Activated B cell treated with CpG ODN at 0.5 μM for 24 hours (primary cell): ENCODE data around the gene PNRC2. TPM values are rescaled to one million over a fixed set of nuclear protein-coding genes. Genes with fewer than 3 reads are reported as not detected.
A peak's percentile ranks its signal among the peaks of the same experiment; 100 is the strongest.

Experiments
- ATAC-seq: fragments of 200-7000 bp; cut with Tn5 transposase; one replicate; pipeline ENCODE4 v1.10.0; 2021; ENCODE audit warnings: low read depth, mild to moderate bottlenecking, moderate library complexity
- CTCF ChIA-PET: fragments of 350-600 bp; sonication (Branson Sonifier 250); formaldehyde crosslinking; loops from one replicate; lab custom pipeline; 2021; ENCODE audit warnings: antibody characterized with exemption; lab: Charles Lee
- POLR2A ChIA-PET: fragments of 350-600 bp; sonication (Branson Sonifier 250); formaldehyde crosslinking; loops from one replicate; lab custom pipeline; 2021; ENCODE audit warnings: antibody characterized with exemption; lab: Charles Lee
- DNase-seq: peaks from one replicate; pipeline ENCODE4 v3.0.0; 2022
- H3K27ac Mint-ChIP-seq: one replicate; pipeline ENCODE4 v1.8.0; 2020; ENCODE audit warnings: mixed read lengths
- H3K27me3 Mint-ChIP-seq: one replicate; pipeline ENCODE4 v1.8.0; 2021; ENCODE audit warnings: mixed read lengths
- H3K36me3 Mint-ChIP-seq: one replicate; pipeline ENCODE4 v1.8.0; 2021; ENCODE audit warnings: low read depth, mixed read lengths
- H3K4me1 Mint-ChIP-seq: one replicate; pipeline ENCODE4 v1.8.0; 2021; ENCODE audit warnings: mixed read lengths
- H3K4me3 Mint-ChIP-seq: one replicate; pipeline ENCODE4 v1.8.0; 2020; ENCODE audit warnings: mild to moderate bottlenecking, mixed read lengths
- H3K9me3 Mint-ChIP-seq: one replicate; pipeline ENCODE4 v1.8.0; 2020; ENCODE audit warnings: mixed read lengths
- CTCF ChIP-seq: fragments of 200-600 bp; IDR thresholded peaks from one replicate; pipeline ENCODE4 v1.8.0; 2022; ENCODE audit warnings: antibody characterized with exemption, mild to moderate bottlenecking
- intact Hi-C: fragments of 100-400 bp; cut with micrococcal nuclease; formaldehyde crosslinking; loops from one replicate; pipeline ENCODE4 v1.15.1; 2024
- total RNA-seq: library from RNA; stranded (reverse); gene quantifications from 2 replicates; pipeline ENCODE4 v1.2.3, GENCODE V29; 2022

Gene PNRC2
- total RNA-seq, result 175 and 184 TPM in 2 replicates

GRCh38 chr1:23959461-23960290 is at the start of gene PNRC2:
Gene PNRC2, plus strand, starts transcription at chr1:23959828. Its CDS starts 1,630 bp downstream, at chr1:23961458.
- intact Hi-C loops, result loop anchor here (1.0 to 10.0 kb wide), 11 partner anchors 17 to 435 kb away; partner anchors contain the start of genes FUCA1, GALE, PITHD1 and SRSF10
- H3K4me1 Mint-ChIP-seq, result peaks cover 85% of the 10 kb centered on the region

GRCh38 chr1:23910144-23910543 is 49.5 kb upstream of the PNRC2 start:
- no peak for ATAC-seq
- Mint-ChIP-seq H3K4me1 (peaks cover 92% of the 10 kb centered on the region), H3K9me3 (no peaks in the 10 kb centered on the region), H3K27me3 (no peaks in the 10 kb centered on the region), H3K27ac (peak overlapping the region; percentile 99), H3K36me3 (peaks cover 60% of the 10 kb centered on the region), H3K4me3 (peak overlapping the region; percentile 98)
- CTCF ChIA-PET, result interaction anchor here (0.7 to 4.1 kb wide), 4 partner anchors 22 to 138 kb away, joined by 3 to 40 read pairs (median 10); no protein-coding TSS in a partner anchor
- no peak for DNase-seq
- TF ChIP-seq CTCF, result no peak
- POLR2A ChIA-PET, result interaction anchor here (0.6 to 7.5 kb wide), 25 partner anchors 10 to 835 kb away, joined by 3 to 208 read pairs (median 6); partner anchors contain the start of genes CLIC4, HMGCL, LYPLA2 and PITHD1
- intact Hi-C loops, result no loop called here

More at GRCh38 chr1:23959461-23960290, at the start of gene PNRC2:
- peak within 1 kb of the TSS; percentile 100 for H3K27ac Mint-ChIP-seq
- peak within 1 kb of the TSS; percentile 99 for H3K4me3 Mint-ChIP-seq
- ATAC-seq, result peak; percentile 80
- peaks cover 44% of the 10 kb centered on the region for H3K36me3 Mint-ChIP-seq
- H3K9me3 Mint-ChIP-seq, result no peaks in the 10 kb centered on the region
- no peak for TF ChIP-seq CTCF
- DNase-seq, result peak; percentile 92
- ChIA-PET CTCF (interaction anchor here (0.6 to 0.9 kb wide), 3 partner anchors 30 to 149 kb away, joined by 3 to 4 read pairs (median 3); no protein-coding TSS in a partner anchor), POLR2A (interaction anchor here (0.6 to 4.6 kb wide), 31 partner anchors 9 to 1496 kb away, joined by 3 to 73 read pairs (median 4); partner anchors contain the start of genes CNR2, ELOA, HMGCL and RPL11)
- H3K27me3 Mint-ChIP-seq, result no peaks in the 10 kb centered on the region

GRCh38 chr1:23910553-23911246 is 48.9 kb upstream of the PNRC2 start:
- DNase-seq, result no peak
- Mint-ChIP-seq H3K27ac (peak overlapping the region; percentile 99), H3K4me1 (peaks cover 92% of the 10 kb centered on the region), H3K9me3 (no peaks in the 10 kb centered on the region), H3K36me3 (peaks cover 57% of the 10 kb centered on the region), H3K27me3 (no peaks in the 10 kb centered on the region), H3K4me3 (peak overlapping the region; percentile 98)
- POLR2A ChIA-PET, result interaction anchor here (0.5 to 7.5 kb wide), 25 partner anchors 7 to 835 kb away, joined by 3 to 208 read pairs (median 6); partner anchors contain the start of genes CLIC4, HMGCL, LYPLA2 and PITHD1
- ATAC-seq, result peak; percentile 5
- CTCF ChIA-PET, result interaction anchor here (0.6 to 4.1 kb wide), 5 partner anchors 22 to 140 kb away, joined by 3 to 40 read pairs (median 7); no protein-coding TSS in a partner anchor
- TF ChIP-seq CTCF, result no peak
- intact Hi-C loops, result no loop called here

GRCh38 chr1:23911921-23912320 is 47.7 kb upstream of the PNRC2 start:
- Mint-ChIP-seq H3K27ac (peak overlapping the region; percentile 99), H3K9me3 (no peaks in the 10 kb centered on the region), H3K27me3 (no peaks in the 10 kb centered on the region), H3K4me3 (peak overlapping the region; percentile 98), H3K36me3 (peaks cover 45% of the 10 kb centered on the region), H3K4me1 (peaks cover 93% of the 10 kb centered on the region)
- intact Hi-C loops, result no loop called here
- ChIA-PET CTCF (interaction anchor here (2.0 to 4.1 kb wide), 2 partner anchors 101 to 140 kb away, joined by 7 to 40 read pairs; no protein-coding TSS in a partner anchor), POLR2A (interaction anchor here (0.9 to 7.5 kb wide), 10 partner anchors 9 to 133 kb away, joined by 3 to 208 read pairs (median 22); partner anchors contain the start of genes HMGCL, PITHD1 and PNRC2)
- ATAC-seq, result no peak
- TF ChIP-seq CTCF, result no peak
- no peak for DNase-seq
